Ascending aorta (tissue), 2 donors: ENCODE results near the gene CSF2RB. TPM values are rescaled to one million over a fixed set of nuclear protein-coding genes. Genes with fewer than 3 reads are reported as not detected.

ENCODE experiments used
- DNase-seq, 2 donors: peaks; one replicate each; pipeline ENCODE4 v3.0.0-alpha.2; 2019; ENCODE audit warnings: low spot score in 2 of 2
- H3K27ac ChIP-seq, 2 donors: fragments of 200-600 bp; sonication (generic); one replicate each; pipeline ENCODE4 v1.5.1; 2016 to 2017; ENCODE audit warnings: mild to moderate bottlenecking in 1 of 2
- H3K27me3 ChIP-seq: fragments of 200-600 bp; sonication (generic); one replicate; pipeline ENCODE4 v1.5.1; 2017
- H3K36me3 ChIP-seq, 2 donors: fragments of 200-600 bp; sonication (generic); one replicate each; pipeline ENCODE4 v1.5.1; 2016
- H3K4me1 ChIP-seq, 2 donors: fragments of 200-600 bp; sonication (generic); one replicate each; pipeline ENCODE4 v1.5.1; 2016 to 2017; ENCODE audit warnings: mild to moderate bottlenecking in 1 of 2
- H3K4me3 ChIP-seq, 2 donors: fragments of 200-600 bp; sonication (generic); one replicate each; pipeline ENCODE4 v1.5.1; 2016 to 2017; ENCODE audit warnings: mild to moderate bottlenecking in 1 of 2
- H3K9me3 ChIP-seq, 2 donors: fragments of 200-600 bp; sonication (generic); one replicate each; pipeline ENCODE4 v1.5.1; 2016
- intact Hi-C: fragments of 100-400 bp; cut with DNase I; formaldehyde crosslinking; loops from one replicate; pipeline ENCODE4 v1.15.1; 2023
- total RNA-seq: library from RNA; depleted of rRNA; stranded (reverse); fragments of >200 nt; gene quantifications from one replicate; pipeline ENCODE4 v1.1.0, GENCODE V29; 2016
- TF ChIP-seq, protein P1 (sequence below), 3 experiments: fragments of 200-600 bp in 2 of 3; fragments of 450-650 bp in 1 of 3; sonication (generic) in 2 of 3; IDR thresholded peaks; one replicate each; pipeline ENCODE4 v1.5.1; 2016 to 2019; ENCODE audit warnings: antibody characterized with exemption in 3 of 3, mild to moderate bottlenecking in 1 of 3, moderate library complexity in 1 of 3

Gene CSF2RB
- 6.0 TPM for total RNA-seq

DNA sequence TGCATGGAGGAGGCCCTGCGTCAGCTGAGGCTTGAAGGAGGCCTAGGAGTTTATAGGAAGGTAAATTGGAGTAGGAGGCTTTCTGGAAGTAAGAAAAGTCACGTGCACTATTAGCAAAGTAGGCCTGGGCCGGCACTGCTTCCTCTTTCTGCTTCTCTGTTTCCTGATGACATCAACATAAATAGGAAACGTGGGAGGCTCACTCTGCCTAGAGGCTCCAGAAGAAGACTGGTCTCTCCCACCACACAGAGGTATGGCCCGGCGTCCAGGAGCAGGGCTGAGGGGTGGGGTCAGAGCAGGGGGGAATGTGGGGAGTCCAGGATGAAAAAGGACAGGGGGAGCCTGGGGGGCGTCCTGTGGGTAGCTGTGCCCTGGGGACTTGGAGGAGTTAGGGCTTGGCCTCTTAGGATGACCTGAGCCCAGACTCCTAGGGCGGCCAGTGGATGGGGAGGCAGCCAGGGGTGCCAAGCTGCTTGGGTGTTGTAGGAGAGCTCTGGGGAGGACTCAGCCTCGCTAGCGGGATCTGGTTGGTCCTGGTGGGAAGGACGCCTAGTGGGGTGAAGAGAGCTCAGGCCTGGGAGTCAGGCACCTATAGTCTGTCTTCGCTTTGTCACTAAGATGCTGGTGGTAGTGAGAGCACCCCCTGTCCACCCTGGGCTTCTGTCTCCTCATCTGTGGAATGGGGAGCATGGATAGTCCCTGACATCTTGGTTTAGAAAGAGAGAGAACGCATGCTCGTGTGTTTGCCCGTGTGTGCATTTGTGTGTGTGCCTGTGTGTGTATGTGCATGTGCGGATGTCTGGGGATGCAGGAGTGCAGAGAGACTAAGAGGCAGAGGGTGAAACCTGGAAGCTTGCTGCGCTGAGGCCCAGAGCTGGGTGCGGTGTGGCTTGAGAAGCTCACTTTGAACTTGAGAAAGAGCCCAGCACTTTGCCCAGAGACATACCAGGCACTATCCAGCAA is at the start of gene CSF2RB:
Gene CSF2RB (plus strand): TSS at position 202 of the 963 bp plus-strand sequence. CDS start 8,580 bp downstream, outside the sequence.
- H3K27ac ChIP-seq, result no peak within 1 kb of the TSS

GRCh38 chr22:36863979-36864378 is 49.4 kb upstream of the CSF2RB start:
- Histone ChIP-seq H3K27me3 (no peaks in the 10 kb centered on the region), H3K9me3 (no peaks in the 10 kb centered on the region), H3K4me1 (no peaks in the 10 kb centered on the region), H3K4me3 (no peak overlapping the region), H3K27ac (no peak overlapping the region), H3K36me3 (no peaks in the 10 kb centered on the region)
- DNase-seq, result no peak
- TF ChIP-seq, protein P1, sequence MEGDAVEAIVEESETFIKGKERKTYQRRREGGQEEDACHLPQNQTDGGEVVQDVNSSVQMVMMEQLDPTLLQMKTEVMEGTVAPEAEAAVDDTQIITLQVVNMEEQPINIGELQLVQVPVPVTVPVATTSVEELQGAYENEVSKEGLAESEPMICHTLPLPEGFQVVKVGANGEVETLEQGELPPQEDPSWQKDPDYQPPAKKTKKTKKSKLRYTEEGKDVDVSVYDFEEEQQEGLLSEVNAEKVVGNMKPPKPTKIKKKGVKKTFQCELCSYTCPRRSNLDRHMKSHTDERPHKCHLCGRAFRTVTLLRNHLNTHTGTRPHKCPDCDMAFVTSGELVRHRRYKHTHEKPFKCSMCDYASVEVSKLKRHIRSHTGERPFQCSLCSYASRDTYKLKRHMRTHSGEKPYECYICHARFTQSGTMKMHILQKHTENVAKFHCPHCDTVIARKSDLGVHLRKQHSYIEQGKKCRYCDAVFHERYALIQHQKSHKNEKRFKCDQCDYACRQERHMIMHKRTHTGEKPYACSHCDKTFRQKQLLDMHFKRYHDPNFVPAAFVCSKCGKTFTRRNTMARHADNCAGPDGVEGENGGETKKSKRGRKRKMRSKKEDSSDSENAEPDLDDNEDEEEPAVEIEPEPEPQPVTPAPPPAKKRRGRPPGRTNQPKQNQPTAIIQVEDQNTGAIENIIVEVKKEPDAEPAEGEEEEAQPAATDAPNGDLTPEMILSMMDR (IDR thresholded peaks at IDR 0.05), result no peak
- intact Hi-C loops, result no loop called here

More for the DNA sequence above, at the start of gene CSF2RB:
- Histone ChIP-seq H3K4me3 (peak within 1 kb of the TSS in 1 of 2 donors; percentile 27), H3K27me3 (no peaks in the 10 kb centered on the region), H3K4me1 (no peaks in the 10 kb centered on the region), H3K9me3 (peaks cover 0 to 1% of the 10 kb centered on the region in 2 donors), H3K36me3 (no peaks in the 10 kb centered on the region)
- no peak for DNase-seq
- TF ChIP-seq, protein P1 (IDR thresholded peaks at IDR 0.05), result no peak
- intact Hi-C loops, result no loop called here

GRCh38 chr22:36864454-36865215 is 48.8 kb upstream of the CSF2RB start:
- TF ChIP-seq, protein P1 (IDR thresholded peaks at IDR 0.05), result no peak
- no peaks in the 10 kb centered on the region for H3K27me3 ChIP-seq
- intact Hi-C loops, result no loop called here
- H3K9me3 ChIP-seq, result no peaks in the 10 kb centered on the region
- no peaks in the 10 kb centered on the region for H3K4me1 ChIP-seq
- H3K27ac ChIP-seq, result no peak overlapping the region
- H3K36me3 ChIP-seq, result no peaks in the 10 kb centered on the region
- no peak overlapping the region for H3K4me3 ChIP-seq
- DNase-seq, result no peak

DNA sequence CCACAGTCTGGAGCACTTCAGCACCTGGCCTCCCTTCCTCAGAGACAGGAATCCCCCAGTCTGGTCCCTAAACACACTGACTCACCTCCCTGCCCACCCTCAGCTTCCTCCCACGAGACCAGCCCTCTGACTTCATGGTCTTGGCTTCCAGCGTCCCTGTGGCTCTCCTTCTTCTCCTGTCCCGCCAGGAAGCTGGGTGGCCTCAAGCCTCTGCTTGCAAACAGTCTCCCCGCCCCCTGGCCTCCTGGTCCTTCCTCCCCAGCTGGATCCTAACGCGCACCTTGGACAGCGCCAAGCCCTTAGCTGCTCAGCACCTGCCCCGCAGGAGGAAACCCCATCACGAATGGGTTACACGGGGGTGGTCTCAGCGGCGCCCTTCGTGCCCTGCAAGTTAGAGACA is 48.1 kb upstream of the CSF2RB start:
- intact Hi-C loops, result no loop called here

GRCh38 chr22:36867695-36868094 is 45.7 kb upstream of the CSF2RB start:
- Histone ChIP-seq H3K27ac (no peak overlapping the region), H3K36me3 (no peaks in the 10 kb centered on the region), H3K4me3 (no peak overlapping the region), H3K9me3 (no peaks in the 10 kb centered on the region), H3K4me1 (no peaks in the 10 kb centered on the region), H3K27me3 (no peaks in the 10 kb centered on the region)
- intact Hi-C loops, result no loop called here
- TF ChIP-seq, protein P1 (IDR thresholded peaks at IDR 0.05), result no peak
- no peak for DNase-seq

More for the DNA sequence above, 48.1 kb upstream of the CSF2RB start:
- TF ChIP-seq, protein P1 (IDR thresholded peaks at IDR 0.05), result no peak
- no peak for DNase-seq
- Histone ChIP-seq H3K36me3 (no peaks in the 10 kb centered on the region), H3K27me3 (no peaks in the 10 kb centered on the region), H3K9me3 (no peaks in the 10 kb centered on the region), H3K4me1 (no peaks in the 10 kb centered on the region), H3K4me3 (no peak overlapping the region), H3K27ac (no peak overlapping the region)
